Tibial artery (tissue), 4 donors: Measurements from ENCODE around the gene CHD2.
A peak's percentile ranks its signal among the peaks of the same experiment; 100 is the strongest.

Experiments used
- DNase-seq, 2 donors: peaks; one replicate each; pipeline ENCODE4 v3.0.0-alpha.2; 2019
- H3K27ac ChIP-seq, 2 donors: fragments of 200-600 bp; sonication (generic) in 1 of 2; 1 replicate in 1 of 2; 2 replicates in 1 of 2; pipeline ENCODE4 v1.5.1; 2018 to 2019; ENCODE audit warnings: mild to moderate bottlenecking in 1 of 2
- H3K27me3 ChIP-seq, 2 donors: fragments of 200-600 bp; sonication (generic) in 1 of 2; one replicate each; pipeline versions ENCODE4 v1.5.1 to v1.6.0; 2016 to 2019
- H3K36me3 ChIP-seq, 3 donors: fragments of 200-600 bp; sonication (generic) in 2 of 3; one replicate each; pipeline ENCODE4 v1.5.1; 2016 to 2019; ENCODE audit warnings: mild to moderate bottlenecking in 2 of 3
- H3K4me1 ChIP-seq, 4 donors: fragments of 200-600 bp; sonication (generic) in 2 of 4; 1 replicate in 3 of 4; 2 replicates in 1 of 4; pipeline ENCODE4 v1.5.1; 2016 to 2019
- H3K4me3 ChIP-seq, 2 donors: fragments of 200-600 bp; sonication (generic) in 1 of 2; 1 replicate in 1 of 2; 2 replicates in 1 of 2; pipeline ENCODE4 v1.5.1; 2018 to 2019; ENCODE audit warnings: mild to moderate bottlenecking in 2 of 2
- H3K9me3 ChIP-seq, 3 donors: fragments of 200-600 bp; sonication (generic) in 1 of 3; one replicate each; pipeline ENCODE4 v1.5.1; 2016 to 2019
- intact Hi-C: fragments of 100-400 bp; cut with DNase I; formaldehyde crosslinking; loops from one replicate; pipeline ENCODE4 v1.15.0; 2023; ENCODE audit warnings: low total_unique reads
- TF ChIP-seq, protein P1 (sequence below), 2 experiments: fragments of 200-600 bp in 1 of 2; fragments of 450-650 bp in 1 of 2; IDR thresholded peaks; one replicate each; pipeline ENCODE4 v1.5.1; 2017 to 2019; ENCODE audit warnings: antibody characterized with exemption in 2 of 2, mild to moderate bottlenecking in 1 of 2, moderate library complexity in 1 of 2

CHD2 gene

DNA sequence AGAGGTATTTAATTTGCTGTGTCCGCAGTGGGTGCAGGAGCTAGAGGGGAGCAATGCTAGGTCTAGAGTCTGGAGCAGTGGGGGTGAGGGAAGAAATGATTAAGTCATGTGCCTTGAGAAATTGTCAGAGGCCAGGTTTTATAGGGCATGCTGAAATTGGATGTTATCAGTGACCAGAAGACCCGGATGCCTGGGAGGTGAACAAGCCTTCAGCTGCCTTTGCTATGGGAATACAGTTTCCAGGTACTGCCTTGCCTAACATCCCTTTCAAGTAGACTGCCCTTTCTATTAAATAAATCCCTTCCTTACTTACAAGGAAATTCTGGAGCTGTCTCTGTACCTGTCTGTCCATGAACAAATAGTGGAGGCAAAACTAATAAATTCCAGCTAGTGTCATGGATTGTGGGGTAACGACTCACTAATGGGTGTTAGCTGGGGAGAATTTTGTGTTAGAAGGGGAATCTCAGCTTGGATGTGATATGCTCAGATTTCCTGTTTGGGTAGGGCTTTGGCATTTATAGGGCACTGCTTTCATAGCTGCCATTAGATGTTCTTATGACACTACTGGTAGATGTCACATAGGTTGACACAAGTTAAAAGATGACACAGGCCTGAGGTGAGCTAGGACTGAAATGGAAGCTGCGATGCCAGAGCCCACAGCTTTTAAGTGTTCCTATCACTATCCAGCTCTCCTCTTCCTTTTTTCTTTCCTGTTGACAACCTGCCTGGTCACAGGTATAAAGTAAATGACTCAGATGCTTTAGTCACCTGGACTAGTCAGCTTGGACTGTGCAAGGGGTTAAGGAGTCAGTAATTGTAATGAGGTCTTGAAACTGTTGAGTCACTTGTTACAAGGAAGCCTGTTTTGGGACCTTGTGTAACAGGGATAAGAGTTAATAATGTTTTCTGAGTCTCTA is 21.3 kb downstream of the CHD2 start:
- Histone ChIP-seq H3K27ac (peak overlapping the region; percentile 31 to 92), H3K9me3 (no peaks in the 10 kb centered on the region), H3K4me3 (no peak overlapping the region), H3K4me1 (peaks cover 6 to 86% (median 57%) of the 10 kb centered on the region in 4 donors), H3K36me3 (peaks cover 19 to 23% (median 20%) of the 10 kb centered on the region in 3 donors), H3K27me3 (no peaks in the 10 kb centered on the region)
- no peak for DNase-seq
- TF ChIP-seq, protein P1, sequence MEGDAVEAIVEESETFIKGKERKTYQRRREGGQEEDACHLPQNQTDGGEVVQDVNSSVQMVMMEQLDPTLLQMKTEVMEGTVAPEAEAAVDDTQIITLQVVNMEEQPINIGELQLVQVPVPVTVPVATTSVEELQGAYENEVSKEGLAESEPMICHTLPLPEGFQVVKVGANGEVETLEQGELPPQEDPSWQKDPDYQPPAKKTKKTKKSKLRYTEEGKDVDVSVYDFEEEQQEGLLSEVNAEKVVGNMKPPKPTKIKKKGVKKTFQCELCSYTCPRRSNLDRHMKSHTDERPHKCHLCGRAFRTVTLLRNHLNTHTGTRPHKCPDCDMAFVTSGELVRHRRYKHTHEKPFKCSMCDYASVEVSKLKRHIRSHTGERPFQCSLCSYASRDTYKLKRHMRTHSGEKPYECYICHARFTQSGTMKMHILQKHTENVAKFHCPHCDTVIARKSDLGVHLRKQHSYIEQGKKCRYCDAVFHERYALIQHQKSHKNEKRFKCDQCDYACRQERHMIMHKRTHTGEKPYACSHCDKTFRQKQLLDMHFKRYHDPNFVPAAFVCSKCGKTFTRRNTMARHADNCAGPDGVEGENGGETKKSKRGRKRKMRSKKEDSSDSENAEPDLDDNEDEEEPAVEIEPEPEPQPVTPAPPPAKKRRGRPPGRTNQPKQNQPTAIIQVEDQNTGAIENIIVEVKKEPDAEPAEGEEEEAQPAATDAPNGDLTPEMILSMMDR (IDR thresholded peaks at IDR 0.05): no peak
- intact Hi-C loops: no loop called here

DNA sequence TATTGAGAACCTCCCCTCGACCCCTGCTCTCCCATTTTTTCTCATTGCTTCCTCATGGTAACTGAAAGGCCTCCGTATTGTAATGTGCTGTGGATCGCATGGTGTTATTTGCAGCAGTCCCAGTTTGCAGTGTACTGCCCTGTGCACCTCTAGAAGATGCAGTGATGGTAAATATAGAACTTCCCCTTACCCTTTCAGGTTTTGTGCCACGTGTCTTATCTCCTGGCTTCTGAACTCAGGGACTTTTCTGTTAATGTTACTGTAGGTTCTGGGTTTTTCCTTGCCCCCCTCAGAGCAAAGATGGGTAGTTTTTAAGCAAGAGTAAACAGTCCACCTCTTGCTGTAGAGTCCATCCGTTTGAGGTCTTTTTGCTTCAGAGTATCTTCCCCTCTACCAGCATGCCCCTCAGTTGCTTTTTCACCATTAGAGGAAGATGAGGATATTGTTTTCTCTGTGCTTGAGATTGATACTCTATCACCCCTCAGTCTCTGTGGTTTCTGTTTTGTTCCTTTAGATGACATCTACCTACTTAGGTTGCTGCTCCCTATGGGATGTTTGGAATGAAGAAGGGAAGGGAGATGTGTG is 22.4 kb downstream of the CHD2 start:
- Histone ChIP-seq H3K27ac (peak overlapping the region; percentile 31 to 92), H3K27me3 (no peaks in the 10 kb centered on the region), H3K4me1 (peaks cover 6 to 76% (median 51%) of the 10 kb centered on the region in 4 donors), H3K4me3 (no peak overlapping the region), H3K9me3 (no peaks in the 10 kb centered on the region), H3K36me3 (peaks cover 26 to 31% (median 30%) of the 10 kb centered on the region in 3 donors)
- no peak for DNase-seq
- intact Hi-C loops: no loop called here
- TF ChIP-seq, protein P1 (IDR thresholded peaks at IDR 0.05): no peak

DNA sequence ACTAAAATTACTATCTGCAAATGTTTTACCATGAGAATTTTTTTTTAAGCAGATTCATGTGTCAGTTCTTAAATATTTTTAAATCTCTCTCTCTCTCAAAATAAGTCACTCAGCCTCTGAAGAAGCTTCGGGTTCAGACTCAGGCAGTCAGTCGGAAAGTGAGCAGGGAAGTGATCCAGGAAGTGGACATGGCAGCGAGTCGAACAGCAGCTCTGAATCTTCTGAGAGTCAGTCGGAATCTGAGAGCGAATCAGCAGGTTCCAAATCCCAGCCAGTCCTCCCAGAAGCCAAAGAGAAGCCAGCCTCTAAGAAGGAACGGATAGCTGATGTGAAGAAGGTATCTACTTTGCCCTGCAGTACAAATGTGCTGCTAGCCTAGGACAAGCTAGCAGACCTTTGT is 24.1 kb downstream of the CHD2 start:
- peak overlapping the region; percentile 39 to 43 for H3K27ac ChIP-seq
- peaks cover 6 to 61% (median 46%) of the 10 kb centered on the region in 4 donors for H3K4me1 ChIP-seq
- TF ChIP-seq, protein P1 (IDR thresholded peaks at IDR 0.05): no peak
- H3K36me3 ChIP-seq: peaks cover 43 to 48% (median 47%) of the 10 kb centered on the region in 3 donors
- no peak for DNase-seq
- no peak overlapping the region for H3K4me3 ChIP-seq
- H3K27me3 ChIP-seq: no peaks in the 10 kb centered on the region
- H3K9me3 ChIP-seq: no peaks in the 10 kb centered on the region
- intact Hi-C loops: no loop called here

DNA sequence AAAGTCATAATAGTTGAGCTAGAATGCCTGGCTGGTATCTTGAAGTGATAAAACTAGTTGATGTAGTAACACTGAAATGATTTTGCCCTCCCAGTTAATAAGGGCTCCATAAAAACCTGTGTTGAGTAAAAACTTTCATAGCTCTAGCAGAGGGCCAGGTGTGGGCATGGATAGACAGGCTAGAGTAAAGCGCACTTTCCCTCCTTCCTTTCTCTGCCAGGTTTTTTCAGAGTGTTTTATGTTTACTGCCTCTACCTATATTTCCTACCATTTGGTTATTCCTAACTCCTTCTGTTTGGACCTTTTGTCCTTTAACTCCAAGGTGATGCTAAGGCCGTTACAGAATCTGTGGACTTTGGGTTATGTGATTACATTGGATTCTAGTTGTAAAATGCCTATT is 25.3 kb downstream of the CHD2 start:
- H3K4me3 ChIP-seq: no peak overlapping the region
- intact Hi-C loops: no loop called here
- H3K4me1 ChIP-seq: peaks cover 6 to 54% (median 35%) of the 10 kb centered on the region in 4 donors
- TF ChIP-seq, protein P1 (IDR thresholded peaks at IDR 0.05): no peak
- no peak overlapping the region for H3K27ac ChIP-seq
- H3K9me3 ChIP-seq: no peaks in the 10 kb centered on the region
- H3K27me3 ChIP-seq: no peaks in the 10 kb centered on the region
- no peak for DNase-seq
- peaks cover 44 to 58% (median 58%) of the 10 kb centered on the region in 3 donors for H3K36me3 ChIP-seq

DNA sequence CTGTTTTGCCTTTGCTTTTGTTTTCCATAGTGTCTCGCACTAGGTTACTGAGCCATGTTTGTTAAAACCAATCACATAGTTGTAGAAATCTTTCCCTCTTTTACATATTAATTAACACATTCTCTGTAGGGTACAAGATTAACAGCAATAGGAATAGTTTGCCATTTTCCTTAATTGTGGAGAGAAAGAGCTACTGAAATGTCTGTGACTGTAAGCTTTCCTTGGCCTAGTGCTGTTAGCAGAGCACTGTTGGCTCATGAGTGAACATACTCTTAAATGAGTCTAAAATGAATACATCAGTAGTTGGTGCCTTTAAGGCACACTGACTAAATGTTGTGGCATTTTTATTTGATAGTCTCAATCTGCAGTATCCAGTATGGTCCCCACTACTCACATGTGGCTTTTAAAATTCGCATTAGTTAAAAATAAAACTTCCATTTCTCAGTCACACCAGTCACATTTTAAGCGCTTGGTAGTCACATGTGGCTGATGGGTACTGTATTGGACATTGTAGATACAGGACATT is 28.2 kb downstream of the CHD2 start:
- H3K4me1 ChIP-seq: peaks cover 0 to 32% (median 14%) of the 10 kb centered on the region in 4 donors
- no peak overlapping the region for H3K27ac ChIP-seq
- intact Hi-C loops: no loop called here
- DNase-seq: no peak
- H3K4me3 ChIP-seq: no peak overlapping the region
- peaks cover 44 to 82% (median 82%) of the 10 kb centered on the region in 3 donors for H3K36me3 ChIP-seq
- no peaks in the 10 kb centered on the region for H3K27me3 ChIP-seq
- H3K9me3 ChIP-seq: no peaks in the 10 kb centered on the region
- TF ChIP-seq, protein P1 (IDR thresholded peaks at IDR 0.05): no peak
